GM11168 (cell line): ENCODE data around the gene SH2D3C.
"Not testable (repeated sequence)": the region's sequence is repeated elsewhere in the genome, so short reads cannot be mapped to it uniquely, and the experiment has no call there.

Experiments used
- in situ Hi-C: fragments of 300-500 bp; cut with MboI; formaldehyde crosslinking; loops from one replicate; pipeline ENCODE4 v1.12.0; 2022; ENCODE audit warnings: low sequenced_read_pairs; ENCODE audit not compliant: unreplicated experiment

Gene SH2D3C

DNA sequence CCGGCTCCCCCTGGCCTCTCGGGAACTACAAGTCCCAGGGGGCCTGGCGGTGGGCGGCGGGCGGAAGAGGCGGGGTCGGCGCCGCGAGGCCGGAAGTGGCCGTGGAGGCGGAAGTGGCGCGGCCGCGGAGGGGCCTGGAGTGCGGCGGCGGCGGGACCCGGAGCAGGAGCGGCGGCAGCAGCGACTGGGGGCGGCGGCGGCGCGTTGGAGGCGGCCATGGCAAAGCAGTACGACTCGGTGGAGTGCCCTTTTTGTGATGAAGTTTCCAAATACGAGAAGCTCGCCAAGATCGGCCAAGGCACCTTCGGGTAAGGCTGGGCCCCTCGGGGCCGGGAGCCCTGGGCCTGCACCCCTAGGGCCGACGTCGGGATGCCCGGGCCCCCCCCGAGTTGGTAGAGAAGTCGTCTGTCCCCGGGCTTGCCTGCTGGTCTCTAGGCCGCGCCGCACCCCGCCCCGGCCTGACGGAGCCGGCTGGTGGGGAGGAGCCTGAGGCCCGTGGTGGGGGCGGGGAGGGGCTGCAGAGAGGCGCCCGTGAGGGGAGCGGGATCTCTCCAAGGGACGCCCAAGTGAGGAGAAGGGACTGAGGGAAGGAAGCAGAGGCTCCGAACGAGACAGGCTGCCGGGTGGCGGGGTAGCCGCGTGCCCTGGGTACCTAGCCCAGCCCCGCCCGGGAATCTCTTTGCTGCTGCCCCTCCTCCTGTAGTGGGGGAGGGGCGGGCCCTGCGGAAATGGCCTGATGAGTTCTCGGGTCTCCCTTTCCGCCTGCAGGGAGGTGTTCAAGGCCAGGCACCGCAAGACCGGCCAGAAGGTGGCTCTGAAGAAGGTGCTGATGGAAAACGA lies 7.7 kb upstream of the SH2D3C start, which contains the start of gene CDK9:
TSS of gene CDK9 (plus strand) at position 102 of the 840 bp plus-strand sequence. CDS start at position 217, 115 bp downstream.
- in situ Hi-C loops, result loop anchor here (5.0 kb wide), 1 partner anchor 141 kb away; no protein-coding TSS in a partner anchor

DNA sequence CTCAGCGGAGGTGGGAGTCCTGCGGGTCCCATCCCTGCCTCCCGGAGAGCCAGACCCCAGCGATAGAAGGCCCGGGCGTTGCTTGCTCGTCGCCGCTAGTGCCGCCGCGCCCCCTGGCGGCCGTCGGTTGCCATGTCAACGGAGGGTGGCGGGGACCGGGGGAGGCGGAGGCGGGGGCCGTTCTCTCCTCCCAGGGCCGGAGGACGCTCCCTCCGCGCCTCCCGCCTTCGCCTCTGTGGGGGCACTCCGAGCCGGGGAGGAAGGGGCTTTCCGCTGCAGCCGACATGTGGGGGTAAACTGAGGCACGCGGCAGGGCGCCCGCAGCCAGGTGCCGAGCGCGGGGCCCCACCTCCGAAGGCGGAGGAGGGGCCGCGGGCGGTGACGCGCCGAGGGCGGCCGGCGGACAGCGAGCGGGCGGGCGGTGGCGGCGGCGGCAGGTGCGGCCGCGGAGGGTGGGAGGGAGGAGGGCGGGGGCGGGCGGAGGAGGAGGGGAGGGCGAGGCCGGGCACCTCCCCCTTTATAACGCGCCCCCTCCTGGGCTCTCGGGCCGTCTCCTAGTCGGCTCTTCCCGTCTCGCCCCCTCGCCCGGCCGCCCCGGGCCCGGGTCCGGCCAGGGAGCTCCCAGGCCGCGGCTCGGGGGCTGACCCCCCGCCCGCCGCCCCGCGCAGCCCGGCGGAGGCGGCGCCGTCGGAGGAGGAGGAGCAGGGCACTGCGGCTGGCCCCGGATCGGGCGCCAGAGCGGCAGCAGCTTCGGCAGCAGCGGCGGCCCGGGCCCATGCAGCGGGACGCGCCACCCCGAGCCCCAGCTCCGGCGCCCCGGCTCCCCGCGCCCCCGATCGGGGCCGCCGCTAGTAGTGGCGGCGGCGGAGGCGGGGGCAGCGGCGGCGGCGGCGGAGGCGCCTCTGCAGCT lies 6.8 kb upstream of the SH2D3C start:
- in situ Hi-C loops, result loop anchor here (5.0 kb wide), 1 partner anchor 142 kb away; no protein-coding TSS in a partner anchor

DNA sequence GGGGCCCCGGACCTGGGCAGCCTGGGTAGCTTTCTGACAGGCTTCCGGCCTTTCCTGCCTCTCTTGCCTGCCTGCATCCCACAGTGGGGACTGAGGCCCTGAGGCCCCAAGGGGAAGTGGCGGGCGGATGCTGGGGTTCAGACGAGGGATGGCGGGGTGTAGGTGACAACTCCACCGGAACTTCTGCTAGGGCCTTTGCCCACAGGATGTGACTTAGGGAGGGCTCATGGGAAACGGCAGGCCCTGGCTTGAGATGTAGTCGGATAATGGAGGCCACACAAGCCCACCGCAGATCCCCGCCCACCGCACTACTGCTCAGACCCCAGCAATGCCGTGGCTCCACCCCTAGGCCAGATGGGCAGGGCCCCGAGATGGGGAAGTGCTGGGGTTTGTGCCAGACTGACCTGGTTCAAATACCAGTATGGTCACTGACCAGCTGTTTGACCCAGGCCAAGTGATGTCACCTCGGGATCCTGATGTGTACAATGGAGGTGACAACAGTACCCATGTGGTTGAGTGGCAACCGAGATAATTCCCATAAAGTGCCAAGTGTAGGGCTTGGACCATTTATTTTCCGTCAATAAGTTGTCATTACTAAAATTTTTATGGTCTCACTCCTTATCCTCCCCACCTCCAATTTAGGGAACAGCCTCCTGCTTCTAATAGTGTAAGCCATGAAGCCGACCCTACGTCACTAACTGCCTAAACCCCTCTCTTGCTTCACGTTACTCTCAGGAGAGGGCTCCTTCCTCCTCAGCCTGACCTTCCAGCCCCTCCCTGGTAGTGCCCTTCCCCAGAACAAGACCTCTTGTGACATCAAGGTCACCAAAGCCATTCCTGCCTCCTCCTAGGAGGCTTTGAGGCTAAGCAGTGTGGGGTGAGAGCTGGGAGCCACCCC lies 4.9 kb upstream of the SH2D3C start:
- in situ Hi-C loops, result no loop called here

DNA sequence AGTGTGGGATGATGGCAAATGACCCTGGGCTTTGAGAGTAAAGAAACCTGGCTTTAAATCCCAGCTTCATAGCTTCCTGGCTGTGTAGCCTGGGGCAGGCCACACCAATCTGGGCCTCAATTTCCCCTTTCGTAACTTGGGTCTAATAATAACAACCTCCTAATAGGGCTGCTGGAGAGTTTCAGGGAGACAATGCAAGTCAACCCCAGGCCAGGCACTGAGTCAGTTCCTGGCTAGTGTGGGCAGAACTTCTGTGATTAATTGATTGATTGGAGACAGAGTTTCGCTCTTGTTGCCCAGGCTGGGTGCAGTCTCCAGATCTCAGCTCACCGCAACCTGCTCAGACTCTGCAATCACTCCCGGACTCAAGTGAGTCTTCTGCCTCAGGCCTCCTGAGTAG lies 3.3 kb upstream of the SH2D3C start:
- in situ Hi-C loops, result no loop called here

DNA sequence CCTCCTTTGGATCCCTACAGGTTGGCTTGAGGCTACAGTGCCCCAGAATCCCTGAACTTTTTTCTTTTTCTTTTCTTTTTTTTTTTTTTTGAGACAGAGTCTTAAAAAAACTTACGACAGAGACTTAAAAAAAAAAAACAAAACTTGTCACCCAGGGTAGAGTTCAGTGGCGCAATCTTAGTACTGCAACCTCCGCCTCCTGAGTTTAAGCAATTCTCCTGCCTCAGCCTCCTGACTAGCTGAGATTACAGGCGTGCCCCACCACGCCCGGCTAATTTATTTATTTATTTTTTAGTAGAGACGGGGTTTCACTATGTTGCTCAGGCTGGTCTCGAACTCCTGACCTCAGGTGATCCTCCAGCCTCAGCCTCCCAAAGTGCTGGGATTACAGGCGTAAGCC lies 2.4 kb upstream of the SH2D3C start:
- in situ Hi-C loops, result not testable (repeated sequence)

DNA sequence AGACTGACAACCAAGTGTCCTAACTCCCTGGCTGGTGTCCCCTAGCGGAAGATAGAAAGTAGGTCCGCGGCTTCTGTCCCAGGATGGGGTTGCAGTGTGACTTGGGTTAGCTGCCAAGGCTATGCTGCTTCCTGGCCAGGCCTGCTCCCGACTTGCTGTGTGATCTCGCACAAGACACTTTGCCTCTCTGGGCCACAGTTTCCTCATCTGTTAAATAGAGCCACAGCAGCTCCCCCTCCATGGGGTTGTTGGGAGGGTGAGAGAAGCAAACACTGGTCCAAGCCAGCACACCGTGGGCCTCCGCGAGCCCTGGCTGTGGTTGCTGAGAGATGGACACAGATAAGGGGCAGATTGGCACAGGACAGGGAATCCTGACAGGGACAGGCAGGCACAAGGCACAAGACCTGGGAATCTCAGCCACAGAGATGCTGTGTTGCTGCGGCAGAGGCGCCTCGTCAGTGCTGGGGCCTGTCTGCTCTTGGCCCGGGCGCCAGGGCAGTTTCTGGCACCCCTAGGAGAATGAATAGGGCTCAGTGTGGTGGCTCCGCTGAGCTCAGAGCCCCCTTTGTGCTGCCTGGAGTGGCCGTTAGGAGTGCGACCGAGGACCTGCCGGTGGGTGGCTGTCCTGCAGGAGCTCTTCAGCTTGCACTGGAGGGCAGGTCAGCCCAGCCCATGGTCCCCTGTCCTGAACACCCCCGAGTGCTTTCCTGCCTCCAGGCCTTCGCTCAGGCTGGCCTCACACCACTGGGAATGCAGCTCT lies 1.8 kb upstream of the SH2D3C start:
- in situ Hi-C loops, result no loop called here

DNA sequence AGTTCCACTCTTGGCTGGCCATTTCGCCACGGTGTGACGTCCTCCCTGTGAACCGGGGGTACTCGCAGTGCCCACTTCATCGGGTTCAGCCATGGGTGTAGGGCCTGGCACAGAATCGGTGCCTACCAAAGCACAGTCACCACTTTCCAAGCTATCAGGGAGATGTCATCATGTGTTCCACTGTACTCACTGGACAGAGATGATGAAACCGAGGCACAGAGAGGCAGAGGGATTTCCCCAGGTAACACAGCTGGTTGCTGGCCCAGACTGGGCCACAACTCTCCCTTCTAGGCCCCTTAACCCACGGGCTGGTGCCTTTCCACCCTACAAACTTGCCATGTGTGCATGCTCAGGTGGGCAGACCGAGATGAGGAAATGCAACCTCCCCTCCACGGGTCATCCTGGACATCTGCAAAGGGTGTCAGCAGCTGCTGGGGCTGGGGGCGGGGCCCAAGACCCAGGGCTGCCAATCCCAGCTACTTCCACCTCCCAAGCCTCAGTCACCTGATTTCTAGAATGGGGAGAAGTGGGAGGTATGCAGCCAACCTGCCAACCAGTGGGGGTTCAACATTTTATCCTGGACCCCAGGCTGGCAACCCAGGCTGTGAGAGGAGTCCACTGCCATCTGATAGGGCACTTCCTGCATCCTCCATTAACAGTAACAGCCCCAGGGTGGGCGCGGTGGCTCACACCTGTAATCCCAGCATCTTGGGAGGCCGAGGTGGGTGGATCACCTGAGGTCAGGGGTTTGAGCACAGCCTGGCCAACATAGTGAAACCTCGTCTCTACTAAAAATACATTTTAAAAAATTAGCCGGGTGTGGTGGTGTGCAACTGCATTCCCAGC lies 893 bp upstream of the SH2D3C start:
- in situ Hi-C loops, result no loop called here

DNA sequence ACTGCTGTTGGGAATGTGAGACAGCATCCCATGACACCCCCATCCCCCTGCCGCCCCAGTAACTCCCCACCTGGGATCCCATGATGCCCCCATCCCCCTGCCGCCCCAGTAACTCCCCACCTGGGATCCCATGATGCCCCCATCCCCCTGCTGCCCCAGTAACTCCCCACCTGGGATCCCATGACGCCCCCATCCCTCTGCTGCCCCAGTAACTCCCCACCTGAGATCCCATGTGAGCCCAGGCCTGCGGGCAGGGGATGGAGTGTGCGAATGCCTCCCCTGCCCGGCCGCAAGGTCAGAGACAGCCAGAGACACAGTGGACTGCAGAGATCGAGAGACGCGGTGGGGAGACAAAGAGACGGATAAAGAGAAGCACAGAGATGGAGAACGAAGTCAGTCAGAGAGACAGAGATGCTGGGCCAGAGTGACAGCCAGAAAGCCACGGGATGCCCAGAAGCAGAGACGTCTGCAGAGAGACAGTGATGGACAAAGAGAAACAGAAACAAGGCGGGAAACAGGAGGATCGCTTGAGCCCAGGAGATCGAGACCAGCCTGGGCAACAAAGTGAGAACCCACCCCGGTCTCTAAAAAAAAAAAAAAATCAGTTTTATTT lies 992 bp downstream of the SH2D3C start:
- in situ Hi-C loops, result no loop called here

DNA sequence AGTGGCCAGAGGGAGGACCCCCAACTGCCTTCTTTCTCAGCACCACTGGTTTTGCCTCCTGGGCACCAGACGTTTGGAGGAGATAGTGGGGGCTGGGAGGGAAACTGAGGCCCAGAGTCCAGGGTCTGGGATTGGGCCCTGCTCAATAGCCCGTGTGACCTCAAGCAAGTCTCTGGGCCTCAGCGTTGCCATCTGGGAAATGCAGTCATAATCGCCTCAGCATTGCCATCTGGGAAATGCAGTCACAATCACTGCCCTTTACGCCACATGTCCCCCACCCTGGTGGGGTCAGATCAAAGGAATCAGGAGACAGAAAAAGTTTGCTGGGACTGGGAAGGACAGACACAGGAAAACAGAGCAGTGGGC lies 1.6 kb downstream of the SH2D3C start:
- in situ Hi-C loops, result no loop called here

DNA sequence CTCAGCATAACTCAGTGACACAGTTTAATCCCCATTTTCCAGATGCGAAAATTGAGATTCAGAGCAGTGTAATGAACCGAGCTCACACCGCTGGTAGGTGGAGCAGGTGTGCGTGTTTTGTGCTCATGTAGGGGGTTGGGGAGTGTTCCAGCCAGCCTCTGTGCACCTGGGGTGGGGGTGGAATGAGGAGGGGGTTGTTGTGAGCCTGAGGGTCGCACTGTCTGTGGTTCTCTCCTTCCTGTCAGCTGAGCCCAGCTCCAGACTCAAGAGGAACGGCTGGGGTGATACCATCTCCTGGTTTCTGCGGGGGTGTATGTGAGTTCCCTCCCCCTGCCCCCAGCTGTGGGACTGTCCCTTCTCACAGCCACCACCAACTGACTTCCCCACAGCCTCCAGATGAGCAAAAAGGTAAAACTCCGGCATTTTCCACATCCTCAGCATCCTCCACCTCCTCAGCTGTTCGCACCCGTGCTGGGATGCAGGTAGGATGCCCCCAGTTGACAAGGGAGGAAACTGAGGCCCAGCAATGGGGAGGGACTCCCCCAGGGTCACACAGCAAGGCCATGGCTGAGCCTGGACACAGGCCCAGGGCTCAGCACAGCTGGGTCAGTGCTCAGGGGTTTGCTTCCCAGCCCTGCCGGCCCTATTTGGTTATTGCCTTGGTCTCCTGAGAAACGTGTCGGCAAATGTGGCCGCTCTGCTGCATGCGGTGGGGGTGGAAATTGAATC lies 2.1 kb downstream of the SH2D3C start:
- in situ Hi-C loops, result no loop called here

DNA sequence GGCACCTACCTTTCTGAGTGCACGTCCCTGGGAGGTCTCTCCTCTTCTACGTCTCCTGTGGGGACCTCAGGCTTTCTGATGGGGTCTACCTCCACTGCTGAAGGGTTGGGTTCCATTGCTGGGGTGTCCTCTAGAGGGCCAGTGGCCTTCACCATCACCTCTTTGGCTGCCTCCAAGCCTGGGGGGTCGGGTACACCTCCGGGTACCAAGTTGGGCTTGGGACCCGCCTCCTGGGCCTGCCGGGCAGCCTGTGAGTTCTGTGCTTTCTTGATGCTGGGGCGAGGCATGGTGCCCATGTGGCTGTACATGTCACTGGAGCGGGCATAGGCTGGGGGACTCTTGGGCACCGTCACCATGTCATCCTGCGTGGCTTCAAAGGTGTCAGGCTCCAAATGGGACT lies 4.5 kb downstream of the SH2D3C start:
- in situ Hi-C loops, result no loop called here

DNA sequence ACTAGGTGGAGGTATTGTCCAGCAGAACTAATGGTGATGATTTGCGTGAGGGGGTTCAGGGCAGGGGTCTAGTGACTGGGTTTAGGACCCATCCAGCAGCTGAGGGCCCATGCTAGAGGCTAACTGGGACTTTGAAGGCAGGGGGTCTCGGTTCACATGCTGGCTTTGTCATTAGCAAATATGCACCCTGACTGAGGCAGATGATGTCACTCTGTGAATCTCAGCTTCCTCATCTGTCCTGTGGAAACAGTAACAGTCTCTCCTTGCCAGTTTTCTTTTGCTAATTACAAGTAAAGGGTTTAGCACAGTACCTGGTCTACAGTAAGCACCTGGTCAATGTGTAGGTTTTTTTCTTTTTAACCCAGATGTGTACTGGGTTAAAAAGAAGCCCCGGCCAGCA lies 5.2 kb downstream of the SH2D3C start:
- in situ Hi-C loops, result no loop called here

DNA sequence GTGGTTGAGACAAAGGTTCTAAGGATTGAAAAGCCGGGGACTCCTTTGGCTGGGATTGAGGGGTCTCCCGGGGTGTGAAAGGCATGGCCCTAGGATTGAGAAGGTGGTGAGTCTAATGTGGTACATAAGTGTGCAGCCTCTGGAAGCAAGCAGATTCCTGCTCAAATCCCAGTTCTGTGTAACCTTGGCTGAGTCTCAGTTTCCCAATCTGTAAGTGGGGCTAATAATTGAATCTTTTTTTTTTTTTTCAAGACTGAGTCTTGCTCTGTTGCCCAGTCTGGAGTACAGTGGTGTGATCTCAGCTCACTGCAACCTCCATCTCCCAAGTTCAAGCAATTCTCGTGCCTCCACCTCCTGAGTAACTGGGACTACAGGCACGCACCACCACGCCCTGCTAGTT lies 5.9 kb downstream of the SH2D3C start:
- in situ Hi-C loops, result no loop called here

DNA sequence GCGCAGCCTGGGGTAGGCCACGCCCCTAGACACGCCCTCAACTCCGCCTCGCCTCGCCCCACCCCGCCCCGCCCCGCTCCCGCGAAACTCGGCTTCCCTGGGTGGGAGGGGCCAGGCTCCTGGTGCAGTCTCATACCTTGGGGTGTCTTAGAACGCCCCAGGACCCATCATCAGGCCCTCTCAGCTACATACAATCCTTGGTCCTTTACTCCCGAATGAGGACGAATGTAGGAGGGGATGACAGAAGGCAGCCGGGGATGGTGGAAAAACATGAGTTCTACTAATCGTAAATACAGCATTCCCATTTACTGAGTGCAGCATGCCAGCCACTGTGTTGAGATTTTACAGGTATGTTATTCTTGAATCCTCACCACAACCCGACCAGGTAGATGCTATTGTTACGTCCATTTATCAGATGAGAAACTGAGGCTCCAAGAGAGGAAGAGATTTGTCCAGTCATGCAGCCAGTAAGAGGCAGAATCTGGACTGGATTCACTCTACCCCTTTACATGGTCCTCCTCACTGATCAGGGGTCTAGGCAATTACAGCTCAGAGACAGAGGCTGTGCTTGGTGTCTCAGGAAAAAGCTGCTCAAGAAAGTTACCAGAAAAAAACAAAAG lies 6.8 kb downstream of the SH2D3C start:
- in situ Hi-C loops, result no loop called here

DNA sequence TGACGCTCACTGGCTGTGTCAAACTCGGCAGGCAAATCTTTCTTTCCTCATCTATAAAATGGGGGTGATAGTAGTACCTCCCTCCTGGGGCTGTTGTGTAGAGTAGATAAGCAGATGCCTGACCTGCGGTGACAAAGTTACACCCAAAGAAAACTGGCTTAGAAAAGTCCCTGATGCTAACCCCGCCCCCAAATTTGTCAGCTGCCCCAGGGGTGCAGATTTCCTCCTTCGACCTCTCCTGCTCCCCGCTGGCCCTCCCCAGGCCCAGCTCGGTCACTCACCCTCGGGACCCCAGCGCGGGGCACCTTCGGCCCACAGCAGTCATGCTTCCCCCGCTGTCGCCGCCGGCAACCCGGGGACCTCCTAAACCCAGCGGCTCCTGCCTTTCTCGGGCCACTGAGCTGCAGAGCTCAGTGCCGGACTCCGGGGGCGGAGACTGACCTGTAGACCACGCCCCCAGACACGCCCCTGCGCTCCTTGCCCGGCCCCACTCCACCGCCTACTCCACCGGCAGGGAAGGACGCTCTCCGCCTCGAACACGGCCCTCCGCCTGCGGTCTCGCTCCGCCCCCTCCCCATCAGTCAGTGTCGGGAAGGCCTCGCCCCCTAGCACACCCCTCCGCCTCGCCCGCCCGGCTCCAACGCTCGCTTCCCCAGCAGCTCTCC lies 7.4 kb downstream of the SH2D3C start:
- in situ Hi-C loops, result no loop called here

DNA sequence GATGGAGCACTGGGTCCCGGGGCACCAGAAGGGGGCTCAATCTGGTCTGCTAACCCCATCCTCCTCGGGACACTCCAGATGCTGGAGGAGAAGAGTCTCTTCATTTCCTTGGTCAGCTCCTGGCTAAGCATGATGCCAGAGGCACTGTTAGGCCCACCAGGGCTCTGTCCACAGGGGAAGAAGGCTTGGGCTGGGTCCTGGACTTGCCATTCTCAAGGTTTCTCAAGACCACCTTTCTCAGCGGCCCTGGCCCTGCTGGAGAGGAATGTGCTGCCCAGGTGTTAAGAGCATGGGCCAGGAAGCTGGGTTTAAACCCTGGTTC lies 7.9 kb downstream of the SH2D3C start:
- in situ Hi-C loops, result no loop called here
